GM12872 (cell line): ENCODE results near the gene SF1.

ENCODE experiments used
- TF ChIP-seq, protein P1 (sequence below): IDR thresholded peaks from 3 replicates; pipeline ENCODE4 v1.5.1; 2011; ENCODE audit warnings: low read depth, mild to moderate bottlenecking, low read length, moderate library complexity; ENCODE audit not compliant: insufficient read depth

Gene SF1

DNA sequence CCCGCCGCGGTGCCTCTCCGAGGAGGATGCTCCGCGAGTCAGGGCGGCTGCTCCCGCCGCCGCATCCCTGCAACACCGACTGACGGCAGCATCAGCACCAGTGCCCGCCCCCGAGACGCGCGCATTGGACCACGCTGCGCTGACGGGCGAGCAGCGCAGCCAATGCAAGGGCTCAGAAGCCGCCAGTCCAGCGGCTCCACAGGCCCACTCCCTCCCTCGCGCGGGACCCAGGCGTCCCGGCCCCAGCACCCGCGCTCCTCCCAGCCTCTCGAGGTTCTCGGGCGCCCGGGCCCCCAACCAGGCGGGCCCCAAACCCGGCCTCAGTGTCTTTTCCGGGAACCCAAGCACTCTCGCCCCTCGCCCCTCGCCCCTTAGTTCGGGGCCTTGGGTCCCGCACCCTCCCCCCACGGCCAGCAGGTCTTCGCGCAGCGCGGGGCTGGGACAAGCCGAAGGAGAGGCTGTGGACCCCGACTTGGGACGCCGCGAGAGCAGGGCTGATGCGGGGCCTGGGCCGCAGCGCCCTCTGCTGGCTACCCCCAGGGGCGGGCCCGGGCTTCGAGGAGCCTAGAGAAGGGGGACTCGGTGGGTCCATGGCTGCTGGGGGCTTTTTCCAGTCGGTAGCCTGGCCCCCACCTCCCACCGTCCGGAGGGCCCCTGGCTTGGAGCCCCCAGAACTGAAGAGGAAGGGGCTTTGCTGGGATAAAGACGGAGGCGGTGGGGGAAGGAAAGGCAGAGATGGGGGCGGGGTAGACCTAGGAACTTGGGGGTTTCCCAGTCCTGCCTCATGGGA lies 55.0 kb downstream of the SF1 start, which contains the start of gene NRXN2:
NRXN2 (minus strand) TSS at position 81 of the 790 bp plus-strand sequence. CDS start 9,498 bp downstream, outside the sequence.
- TF ChIP-seq, protein P1, sequence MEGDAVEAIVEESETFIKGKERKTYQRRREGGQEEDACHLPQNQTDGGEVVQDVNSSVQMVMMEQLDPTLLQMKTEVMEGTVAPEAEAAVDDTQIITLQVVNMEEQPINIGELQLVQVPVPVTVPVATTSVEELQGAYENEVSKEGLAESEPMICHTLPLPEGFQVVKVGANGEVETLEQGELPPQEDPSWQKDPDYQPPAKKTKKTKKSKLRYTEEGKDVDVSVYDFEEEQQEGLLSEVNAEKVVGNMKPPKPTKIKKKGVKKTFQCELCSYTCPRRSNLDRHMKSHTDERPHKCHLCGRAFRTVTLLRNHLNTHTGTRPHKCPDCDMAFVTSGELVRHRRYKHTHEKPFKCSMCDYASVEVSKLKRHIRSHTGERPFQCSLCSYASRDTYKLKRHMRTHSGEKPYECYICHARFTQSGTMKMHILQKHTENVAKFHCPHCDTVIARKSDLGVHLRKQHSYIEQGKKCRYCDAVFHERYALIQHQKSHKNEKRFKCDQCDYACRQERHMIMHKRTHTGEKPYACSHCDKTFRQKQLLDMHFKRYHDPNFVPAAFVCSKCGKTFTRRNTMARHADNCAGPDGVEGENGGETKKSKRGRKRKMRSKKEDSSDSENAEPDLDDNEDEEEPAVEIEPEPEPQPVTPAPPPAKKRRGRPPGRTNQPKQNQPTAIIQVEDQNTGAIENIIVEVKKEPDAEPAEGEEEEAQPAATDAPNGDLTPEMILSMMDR: peak; percentile 93

DNA sequence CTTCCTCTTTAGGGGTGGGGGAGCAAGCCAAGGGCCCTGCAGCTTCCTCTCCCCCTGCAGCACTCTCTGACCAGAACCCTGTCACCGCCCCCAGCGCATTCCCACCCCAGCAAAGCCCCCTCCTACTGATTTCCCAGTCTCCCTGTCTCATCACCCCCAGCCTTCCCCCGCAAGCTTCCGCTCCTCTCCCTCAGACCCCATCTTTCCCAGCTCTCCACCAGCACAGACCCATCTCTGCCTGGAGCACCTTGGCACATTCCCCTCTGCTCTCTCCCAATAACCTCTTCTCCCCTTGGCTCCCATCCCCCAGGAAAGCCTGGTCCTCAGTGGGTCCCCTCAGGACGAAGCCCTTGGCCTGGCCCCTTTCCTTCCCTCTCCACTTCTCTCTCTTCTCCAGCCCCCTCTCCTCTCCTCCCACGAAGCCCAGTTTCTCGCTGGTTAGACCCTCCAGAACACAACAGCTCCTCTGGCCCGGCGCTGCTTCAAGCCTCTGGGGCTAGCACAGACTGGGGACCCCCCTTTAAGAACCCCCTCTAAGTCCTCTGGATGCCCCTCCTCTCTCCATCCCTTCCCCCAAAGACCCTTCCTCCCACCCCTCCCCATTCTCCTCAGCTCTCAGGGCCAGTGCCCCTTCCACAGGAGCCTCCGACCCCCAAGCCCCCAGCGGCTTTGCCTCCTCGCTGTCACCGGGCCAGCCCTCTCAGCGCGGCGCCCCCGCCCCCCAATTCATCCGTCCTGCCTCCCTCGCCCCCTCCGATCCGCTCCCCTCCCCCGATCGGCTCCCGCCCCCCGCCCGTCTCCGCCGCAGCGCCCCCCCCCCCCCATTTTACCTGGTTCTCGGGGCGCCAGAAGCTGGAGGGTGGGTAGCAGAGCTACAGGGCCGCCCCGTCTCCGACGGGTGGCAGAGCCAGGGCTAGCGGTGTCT lies 55.9 kb downstream of the SF1 start:
- TF ChIP-seq, protein P1: no peak

- TF ChIP-seq, protein P1: no peak
Measured at GRCh38 chr11:64721359-64721699, 57.0 kb downstream of the SF1 start.

- TF ChIP-seq, protein P1: no peak
Measured at GRCh38 chr11:64720640-64721358, 57.5 kb downstream of the SF1 start.

GRCh38 chr11:64720167-64720566 lies 58.2 kb downstream of the SF1 start:
- TF ChIP-seq, protein P1: no peak

DNA sequence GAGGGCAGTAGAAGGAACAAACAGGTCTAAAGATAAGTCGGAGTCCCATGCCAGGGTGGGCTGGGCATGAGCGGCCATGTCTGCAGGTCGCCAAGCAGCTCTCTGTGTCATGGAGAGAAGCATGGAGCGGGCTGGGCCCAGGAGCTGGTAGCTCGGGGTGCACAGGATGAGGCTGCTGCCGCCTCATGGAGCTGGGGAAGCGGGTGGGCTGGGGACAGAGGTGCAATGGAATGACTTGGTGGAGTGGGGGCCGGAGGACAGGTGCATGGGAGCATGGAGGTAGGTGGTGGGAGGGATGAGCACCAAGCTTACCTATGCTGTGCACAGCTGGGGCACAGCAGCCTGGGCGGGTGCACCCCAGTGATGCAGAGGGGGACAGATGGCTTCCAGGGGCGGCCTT lies 58.9 kb downstream of the SF1 start:
- TF ChIP-seq, protein P1: no peak

DNA sequence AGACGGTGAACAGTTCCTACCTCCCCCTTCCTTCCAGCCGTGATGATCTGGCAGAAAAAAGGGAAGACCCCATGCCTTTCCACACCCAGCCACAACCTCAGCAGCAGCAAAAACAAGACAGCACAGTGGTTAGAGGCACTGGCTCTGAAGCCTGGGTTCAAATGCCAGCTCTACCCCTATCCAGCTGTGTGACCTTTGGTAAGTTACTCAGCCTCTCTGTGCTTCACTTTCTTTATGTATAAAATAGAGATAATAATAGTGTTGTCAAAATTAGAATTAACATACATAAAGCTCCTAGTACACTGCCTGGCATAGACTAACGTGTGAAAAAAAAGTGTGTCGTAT lies 59.6 kb downstream of the SF1 start:
- TF ChIP-seq, protein P1: no peak
